Activated CD4-positive, CD25-positive, alpha-beta regulatory T cell treated with anti-CD3 and anti-CD28 coated beads, Interleukin-2, amount 50 U/mL, for 24 hours (primary cell): ENCODE data around the gene CRY1.

ENCODE experiments used
- ATAC-seq, 2 donors: fragments of 150-1000 bp; cut with Tn5 transposase; one replicate each; pipeline ENCODE4 v1.10.0; 2021; ENCODE audit warnings: mild to moderate bottlenecking in 1 of 2, moderate library complexity in 1 of 2

The CRY1 gene

DNA sequence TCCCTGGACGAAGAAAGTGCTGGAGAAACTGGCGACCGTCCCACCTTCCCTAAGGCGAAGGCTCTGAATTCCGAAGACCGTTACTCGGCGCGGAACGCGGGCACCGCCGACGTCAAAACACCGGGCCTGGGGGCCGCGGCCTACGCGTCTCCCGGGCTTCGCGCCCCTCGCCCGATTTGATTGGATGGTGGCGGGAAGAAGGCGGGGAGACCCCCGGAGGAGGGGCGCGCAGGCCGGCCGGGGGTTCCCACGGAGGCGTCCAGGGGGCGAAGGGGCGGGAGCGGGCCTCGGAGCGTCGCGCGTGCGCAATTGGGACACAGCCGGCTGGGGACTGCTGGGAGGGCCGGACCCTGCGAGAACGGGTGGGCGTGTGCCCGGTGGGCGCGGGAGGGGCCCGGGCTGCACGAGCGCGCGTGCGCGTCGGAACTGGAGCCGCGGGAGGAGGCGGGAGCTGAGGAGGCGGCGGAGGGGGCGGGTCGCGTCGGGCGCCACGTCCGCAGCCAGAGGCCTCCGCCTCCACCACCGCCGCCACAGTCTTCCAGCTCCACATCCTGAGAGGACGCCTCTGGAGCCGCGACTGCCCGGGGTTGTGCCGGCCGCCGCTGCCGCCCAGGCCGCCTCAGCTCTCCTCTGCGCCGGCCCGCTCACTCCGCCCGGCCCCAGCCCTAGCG lies 137.8 kb downstream of the CRY1 start, which contains the start of gene TMEM263:
TSS of gene TMEM263 (plus strand) at position 531 of the 671 bp plus-strand sequence. CDS start 11,210 bp downstream, outside the sequence.
- peak; percentile 80 to 82 for ATAC-seq

DNA sequence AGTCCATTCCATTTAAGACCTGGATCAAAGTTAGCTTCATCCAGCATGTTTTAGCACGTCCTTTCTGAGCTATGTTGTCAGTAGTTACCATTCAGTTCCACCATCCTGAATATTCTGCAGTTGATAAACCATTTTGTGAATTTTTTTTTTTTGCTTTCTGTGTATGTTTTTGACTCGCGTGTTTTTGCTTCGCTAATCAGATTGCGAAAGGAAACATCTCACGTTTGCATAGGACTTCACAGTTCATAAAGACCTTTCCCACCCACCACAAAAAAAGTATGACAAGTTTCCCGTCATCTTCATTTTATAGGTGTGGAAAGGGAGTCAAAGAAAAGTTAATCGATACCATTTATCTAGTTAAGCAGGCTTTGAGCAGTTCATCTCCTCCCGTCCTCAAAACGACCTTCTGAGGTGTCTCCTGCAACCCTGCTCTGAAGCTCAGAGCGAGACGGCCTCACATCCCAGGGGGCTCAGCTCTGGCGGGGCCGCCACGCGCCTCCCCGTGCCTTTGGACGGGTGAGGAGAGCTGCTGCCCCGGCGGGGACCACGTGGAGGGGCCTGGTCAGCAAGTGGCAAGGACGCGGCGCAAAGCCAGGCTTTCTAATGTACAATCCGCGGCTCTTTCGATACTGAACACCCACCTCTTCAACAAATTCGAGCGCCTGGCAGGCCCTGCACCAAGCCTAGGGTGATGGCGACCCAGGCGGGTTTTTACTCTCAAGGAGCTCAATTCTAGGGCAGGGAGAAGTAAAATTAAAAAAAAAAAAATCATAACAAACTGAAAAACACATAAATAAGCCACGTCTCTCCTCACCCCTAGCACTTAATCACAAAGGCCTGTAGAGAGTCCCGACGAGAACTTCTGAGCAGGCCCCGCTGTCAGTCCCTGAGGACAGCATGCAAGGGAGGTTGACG lies 138.6 kb downstream of the CRY1 start:
- ATAC-seq: peak; percentile 9 to 11

DNA sequence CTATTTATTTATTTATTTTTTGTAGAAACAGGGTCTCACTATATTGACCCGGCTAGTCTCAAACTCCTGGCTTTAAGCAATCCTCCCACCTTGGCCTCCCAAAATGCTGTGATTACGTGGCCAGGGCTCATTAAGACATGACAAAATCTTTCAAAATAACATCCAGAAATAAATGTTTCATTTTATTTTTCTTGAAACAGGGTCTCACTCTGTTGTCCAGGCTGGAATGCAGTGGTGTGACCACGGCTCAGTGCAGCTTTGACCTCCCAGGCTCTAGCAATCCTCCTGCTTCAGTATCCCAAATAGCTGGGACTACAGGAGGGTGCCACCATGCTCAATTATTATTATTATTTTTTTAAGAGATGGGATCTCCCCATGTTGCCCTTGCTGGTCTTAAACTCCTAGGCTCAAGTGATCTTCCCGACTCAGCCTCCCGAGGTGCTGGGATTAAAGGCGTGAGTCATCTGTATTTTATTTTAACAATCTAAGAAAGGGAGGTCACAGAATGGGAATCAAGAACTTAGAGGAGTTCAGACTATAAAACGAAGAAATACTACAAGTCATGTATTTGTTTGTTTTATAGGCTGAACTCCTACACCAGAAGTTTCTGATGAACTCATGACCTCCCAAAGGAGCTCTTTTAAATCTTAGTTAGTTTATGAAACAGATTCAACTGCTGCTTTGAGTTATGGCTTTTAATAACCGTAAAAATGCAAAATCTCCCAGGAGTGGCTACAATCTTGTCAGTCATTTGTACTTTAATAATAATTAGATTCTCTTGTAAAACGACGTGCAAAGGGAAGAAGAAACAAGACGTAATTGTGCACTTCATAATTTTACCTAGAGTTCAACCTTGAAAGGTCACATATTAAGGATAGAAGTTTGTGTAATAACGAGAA lies 139.7 kb downstream of the CRY1 start:
- no peak for ATAC-seq

DNA sequence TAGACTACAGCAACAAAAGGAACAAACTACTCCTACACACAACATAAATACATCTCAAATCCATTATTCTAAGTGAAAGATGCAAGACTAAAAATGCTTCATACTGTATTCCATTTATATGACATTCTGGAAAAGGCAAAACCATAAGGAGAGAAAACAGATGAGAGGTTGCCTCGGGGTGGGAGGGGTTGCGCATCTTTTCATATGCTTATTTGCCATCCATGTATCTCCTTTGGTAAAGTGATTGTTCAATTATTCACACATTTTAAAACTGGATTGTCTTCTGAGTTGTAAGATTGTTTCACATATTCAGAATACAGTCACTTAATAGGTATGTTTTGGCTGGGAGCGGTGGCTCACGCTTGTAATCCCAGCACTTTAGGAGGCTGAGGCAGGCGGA lies 142.8 kb downstream of the CRY1 start:
- ATAC-seq: no peak

DNA sequence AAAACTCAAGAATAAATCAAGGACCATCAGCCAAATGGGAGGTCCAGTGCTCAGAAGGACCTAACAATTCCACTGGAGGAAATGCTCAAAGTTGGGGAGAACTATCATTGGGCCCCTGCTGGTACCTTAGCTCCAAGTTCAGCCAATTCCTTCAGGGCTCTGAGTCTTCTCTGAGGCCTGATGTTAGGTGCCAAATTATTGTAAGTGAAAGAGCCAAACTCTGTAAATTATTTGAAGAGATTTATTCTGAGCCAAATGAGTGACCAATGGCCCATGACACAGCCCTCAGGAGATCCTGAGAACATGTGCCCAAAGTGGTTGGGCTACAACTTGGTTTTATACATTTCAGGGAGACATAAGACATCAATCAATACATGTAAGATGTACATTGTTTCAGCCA lies 145.9 kb downstream of the CRY1 start:
- no peak for ATAC-seq

DNA sequence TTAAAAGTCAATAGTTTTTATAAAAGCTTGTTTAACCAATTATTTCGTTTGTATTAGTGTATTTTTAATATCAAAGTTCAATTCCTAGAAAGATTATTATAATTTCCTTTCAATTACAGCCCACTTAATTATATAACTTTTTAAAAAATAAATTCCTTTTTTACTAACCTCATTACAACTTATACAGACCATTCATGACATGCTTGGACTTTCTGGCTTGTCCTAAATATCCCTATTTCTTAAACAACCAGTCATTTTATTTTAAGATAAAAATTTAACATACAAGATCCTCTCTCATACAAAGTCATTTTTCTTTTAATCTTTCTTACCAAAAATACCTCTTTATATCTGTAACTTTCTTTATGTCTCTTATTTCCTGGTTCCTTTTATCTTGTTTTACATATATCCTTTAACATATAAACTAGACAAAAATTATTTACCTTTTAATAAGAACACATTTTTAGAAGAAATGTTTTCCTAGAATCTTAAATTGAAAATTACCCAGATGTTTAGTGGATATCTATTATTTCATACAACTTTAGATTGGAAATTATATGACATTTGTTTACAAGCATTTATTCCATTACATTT lies 148.0 kb downstream of the CRY1 start:
- no peak for ATAC-seq

DNA sequence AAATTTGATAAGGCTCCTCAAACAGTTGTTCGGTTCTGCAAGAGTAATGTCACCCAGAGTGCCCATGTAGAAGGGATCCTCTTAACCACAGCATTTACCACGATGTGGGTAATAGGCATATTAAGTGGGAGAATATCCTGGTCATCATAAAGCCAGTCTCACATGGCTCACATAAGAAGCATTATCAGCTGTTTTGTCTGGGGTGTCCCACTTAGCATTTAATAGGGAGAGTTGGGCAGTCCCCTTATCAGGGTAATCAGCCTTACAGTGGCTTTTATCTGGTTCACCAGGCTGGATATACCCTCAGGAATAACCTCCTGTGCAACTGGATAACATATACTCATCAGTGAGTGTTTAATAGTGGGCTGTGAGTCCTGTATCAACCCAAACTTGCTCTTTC lies 150.6 kb downstream of the CRY1 start:
- no peak for ATAC-seq

DNA sequence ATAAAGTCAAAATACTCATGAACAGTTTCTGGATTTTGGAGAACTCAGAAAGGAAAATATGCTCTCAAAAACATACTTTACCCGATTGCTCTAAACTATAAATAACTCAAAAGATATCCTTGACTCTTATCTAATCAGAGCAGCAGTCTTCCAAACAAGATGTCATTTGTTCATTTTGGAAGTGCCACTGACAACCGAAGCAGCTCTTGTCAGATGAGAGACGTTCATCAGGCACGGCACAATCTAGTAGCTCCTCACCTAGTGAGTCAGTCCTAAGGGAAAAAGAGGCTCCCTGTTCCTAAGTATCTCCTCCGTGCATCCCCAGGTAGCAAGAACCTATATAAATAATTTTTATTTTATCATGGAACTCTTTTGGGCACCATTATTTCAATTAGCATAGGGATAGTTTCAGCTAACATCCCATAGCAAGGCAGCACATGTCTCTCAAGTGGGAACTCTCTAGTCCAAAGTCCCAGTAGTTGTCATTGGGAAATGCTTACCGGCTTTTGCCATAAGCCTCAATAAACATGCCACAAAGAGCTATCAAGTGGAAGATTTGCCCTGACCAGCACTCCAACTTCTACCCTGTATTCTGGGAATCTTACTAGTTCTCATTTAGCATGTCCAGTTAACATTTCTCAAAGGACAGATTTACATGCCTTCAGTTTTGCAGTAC lies 151.7 kb downstream of the CRY1 start:
- ATAC-seq: no peak
